ENCODE measurements around the gene UBE2O.
A peak's percentile ranks its signal among the peaks of the same experiment; 100 is the strongest.

The UBE2O gene

DNA sequence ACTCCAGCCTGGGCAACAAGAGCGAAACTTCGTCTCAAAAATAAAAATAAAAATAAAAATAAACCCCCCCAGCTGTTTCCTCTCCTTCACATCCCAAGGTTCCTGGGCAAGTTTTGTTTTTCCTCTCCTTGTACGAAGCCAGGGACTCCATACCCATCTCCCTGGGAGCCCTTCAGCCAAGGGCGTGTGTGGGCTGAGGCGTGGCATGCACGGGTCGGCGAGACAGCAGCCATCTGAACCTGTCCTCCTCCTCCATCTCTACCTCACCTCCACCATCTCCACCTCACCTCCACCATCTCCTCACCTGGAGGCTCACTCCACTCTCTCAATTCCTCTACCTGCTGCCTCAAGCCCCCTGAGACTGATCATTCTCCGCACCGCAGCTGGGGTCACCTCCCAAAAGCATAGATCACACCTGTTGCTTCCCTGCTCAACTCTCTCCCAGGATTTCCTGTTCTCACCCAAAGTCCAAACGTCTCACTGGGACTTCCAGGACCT is 31.3 kb upstream of the UBE2O start:
- DNase-seq, result no peak

DNA sequence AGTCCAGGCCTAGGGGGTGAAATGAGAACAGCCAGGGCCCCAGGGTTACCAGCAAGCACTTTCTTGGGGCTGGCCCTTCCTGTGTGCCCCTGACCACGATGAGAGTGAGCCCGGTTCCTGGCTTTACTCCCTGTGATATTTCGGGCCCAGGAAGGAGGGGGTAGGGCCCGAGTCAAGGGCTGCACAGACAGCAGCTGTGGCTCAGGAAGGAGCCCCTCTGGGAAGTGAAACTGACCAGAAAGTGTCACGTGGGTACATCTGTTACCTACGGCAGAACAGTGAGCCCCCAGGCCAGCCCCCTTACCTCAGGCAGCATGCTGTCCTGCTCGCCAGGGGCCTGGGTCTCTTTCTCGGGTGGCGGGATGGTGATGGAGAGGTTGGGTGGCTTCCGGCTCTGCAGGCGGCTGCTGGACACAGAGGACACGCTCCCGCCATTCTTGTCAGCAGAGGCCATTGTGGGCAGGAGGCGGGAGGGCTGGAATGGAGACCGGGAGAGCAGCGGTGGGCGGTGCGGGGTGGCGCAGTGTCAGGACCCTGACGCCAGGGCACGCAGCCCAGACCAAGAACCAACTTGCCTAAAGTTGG is 28.2 kb upstream of the UBE2O start:
- no peak for DNase-seq

DNA sequence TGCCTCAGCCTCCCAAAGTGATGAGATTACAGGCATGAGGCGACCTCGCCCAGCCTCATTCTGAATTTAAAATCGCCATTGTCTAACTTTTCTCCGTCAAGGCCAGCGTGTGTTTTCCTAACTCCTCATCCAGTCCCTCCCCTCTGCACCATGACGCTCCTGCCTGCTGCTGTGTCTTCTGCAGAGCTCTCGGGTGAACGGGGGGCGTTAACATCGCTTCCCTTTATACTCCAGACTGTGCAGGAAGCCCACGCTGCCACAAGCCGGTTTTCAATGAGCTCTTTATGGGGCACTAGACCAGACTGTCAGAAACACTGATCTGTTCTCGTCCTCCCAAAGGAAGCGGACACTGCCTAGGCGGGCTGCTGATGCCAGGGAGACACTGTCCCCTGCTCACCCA is 27.7 kb upstream of the UBE2O start:
- peak; percentile 31 for DNase-seq

DNA sequence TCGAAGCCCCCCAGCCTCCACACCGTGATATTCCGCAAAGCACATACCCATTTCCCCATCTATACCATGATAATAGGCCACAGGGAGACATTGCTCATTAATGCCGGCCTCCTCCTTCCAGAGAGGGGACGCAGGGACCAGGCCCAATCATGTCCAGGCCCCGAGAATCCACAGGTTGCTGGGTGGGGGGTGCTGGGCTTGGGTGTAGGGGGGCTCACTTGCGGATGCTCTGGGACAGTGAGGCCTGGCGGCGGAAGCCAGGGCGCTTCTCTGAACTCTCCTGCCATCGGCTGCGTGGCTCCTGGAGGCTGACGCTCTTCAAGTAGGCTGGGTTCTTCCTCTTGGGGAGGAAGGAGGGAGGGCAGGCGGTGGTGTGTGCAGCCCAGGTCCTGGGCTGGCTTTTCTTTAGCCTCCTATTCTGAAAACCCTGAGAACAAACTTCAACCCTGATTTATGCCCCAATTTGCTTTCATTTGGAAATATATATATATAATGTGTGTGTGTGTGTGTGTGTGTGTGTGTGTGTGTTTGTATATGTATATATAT is 26.6 kb upstream of the UBE2O start:
- DNase-seq, result no peak

DNA sequence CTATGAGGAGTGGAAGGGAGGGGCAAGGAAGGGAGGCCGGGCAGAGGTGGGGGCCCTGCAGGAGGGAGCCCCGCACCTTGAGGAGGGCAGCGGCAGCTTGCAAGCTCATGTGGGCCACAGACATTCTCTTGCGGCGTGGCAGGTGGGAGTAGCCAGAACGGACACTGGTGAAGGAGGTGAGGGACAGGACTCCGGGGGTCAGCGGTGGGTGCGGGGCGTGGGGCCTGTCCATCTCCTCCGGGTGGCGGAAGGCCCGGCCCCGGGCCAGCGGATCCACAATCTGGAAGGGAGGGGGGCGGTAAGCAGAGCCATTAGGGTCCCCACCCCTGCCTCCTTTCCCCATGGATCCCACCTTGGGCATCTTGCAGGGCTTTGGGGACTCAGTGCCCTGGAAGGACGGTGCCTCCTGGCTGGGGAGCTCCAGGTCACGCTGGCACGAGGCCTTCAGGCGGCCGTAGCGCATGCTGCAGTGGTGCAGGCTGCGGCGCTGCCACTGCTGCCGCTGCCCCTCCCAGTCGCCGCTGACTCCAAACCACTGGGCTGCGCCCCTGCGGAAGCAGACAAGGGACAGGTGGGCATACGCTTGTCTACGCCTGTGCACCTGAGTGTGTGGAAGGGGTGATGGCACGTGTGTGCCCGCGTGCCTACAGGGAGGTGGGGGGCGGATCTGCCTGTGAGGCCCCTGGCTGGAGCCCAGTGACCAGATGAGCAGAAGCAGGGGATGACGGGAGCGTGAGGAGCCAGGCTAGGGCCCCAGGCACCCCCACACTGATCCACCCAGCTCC is 26.0 kb upstream of the UBE2O start:
- no peak for DNase-seq

DNA sequence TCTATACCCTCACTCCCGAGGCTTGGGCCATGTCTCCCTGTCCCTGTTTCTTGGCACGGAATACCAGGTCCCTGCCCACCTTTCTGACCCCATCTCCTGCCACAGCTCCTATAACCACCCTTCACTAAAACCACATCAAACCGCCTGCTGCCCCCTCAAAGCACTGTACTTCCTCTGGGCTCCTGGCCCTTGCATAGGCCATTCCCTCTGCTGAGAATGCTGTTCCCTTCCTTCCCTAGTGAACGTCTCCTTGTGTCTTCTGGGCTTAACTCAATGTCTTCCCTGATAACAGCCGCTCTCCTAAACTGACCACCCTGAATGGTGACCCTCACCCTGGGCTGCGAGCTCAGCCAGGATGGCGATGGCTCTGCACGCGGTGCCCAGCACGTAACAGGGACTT is 25.1 kb upstream of the UBE2O start:
- DNase-seq, result no peak

DNA sequence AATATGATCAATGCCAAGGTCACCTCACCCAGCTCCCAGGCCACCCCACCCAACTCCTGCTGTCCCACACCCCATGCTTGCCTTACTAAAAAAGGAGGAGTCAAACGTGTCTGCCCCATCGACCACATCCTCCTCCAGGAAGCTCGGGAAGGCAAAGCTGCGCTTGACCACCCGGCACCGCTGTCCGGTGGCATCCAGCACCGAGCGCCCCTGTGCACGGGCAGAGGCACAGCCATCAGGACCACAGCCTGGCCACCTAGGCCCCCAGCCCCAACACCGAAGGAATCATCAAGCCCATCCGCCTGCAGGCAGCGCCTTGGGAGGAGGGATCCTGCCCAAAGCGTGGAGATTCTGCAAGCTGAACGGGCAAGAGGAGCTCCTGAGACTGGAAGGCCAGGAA is 24.6 kb upstream of the UBE2O start:
- no peak for DNase-seq

DNA sequence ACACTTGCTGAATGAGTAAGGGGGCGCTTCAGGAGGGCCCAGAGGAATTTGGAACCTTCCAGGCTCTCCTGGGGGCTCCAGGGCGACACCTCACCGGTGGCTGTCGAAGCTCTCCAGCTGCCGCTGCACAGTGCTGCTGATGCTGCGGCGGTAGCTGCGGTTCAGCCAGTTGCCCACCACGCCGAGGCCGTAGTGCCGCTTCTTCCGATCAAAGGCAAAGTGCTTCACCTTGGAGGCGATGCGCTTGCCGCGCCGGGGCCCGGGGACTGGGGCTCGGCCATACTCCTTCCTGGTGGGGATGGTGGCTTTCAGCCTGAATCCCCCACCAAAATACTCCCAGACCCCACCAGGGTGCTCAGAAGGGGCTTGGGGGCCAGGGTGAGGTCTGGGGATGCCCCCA is 23.8 kb upstream of the UBE2O start:
- DNase-seq, result no peak

DNA sequence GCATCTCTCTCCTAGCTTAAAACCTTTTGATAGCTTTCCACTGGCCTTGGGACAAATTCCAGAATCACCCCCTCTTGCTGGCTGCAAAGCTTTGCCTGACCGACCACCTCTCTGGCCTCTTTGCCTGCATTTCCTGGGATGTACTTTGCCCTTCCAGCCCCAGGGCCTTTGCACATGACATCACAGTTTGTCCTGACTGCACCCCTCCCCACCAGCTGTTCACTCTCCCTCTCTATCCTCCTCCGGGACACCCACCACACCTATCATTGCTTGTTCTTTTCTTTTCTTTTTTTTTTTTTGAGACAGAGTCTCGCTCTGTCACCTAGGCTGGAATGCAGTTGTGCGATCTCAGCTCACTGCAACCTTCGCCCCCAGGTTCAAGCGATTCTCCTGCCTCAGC is 22.4 kb upstream of the UBE2O start:
- DNase-seq, result no peak

DNA sequence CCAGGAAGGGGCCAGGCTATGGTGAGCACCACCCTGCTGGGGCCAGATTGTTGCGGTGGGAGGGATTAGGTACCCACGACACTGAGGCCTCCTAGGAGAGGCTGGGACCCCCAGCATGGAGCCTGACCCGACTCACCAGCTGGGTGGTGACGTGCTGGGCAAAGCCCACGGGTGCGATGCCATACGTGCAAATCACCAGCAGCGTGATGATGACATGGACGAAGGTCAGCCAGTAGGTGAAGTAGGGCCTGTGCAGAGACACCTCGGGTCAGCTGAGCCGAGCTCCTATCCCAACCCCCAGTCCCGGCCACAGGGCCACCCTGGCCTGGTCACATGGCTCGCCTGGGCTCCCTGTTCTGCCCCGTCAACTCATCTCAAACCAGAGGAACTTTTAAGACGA is 21.9 kb upstream of the UBE2O start:
- no peak for DNase-seq

DNA sequence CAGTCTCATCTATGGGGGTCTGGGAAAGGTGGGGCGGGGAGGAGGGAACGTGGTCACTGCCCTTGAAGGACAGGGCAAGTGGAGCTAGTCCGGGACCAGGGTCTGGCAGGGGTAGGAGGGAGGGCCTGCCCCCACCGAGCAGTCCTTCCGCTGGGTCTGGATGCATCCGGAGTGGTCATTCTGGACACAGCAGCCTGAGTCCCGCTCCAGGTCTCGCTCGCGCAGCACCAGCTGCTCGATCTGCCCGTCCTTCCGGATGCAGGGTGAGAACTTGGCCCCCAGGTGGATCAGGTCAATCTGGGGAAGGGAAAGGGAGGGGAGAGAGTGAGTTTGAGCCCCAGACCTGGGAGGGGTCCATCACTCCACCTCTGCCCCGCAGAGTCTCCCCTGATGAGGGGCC is 21.3 kb upstream of the UBE2O start:
- no peak for DNase-seq

DNA sequence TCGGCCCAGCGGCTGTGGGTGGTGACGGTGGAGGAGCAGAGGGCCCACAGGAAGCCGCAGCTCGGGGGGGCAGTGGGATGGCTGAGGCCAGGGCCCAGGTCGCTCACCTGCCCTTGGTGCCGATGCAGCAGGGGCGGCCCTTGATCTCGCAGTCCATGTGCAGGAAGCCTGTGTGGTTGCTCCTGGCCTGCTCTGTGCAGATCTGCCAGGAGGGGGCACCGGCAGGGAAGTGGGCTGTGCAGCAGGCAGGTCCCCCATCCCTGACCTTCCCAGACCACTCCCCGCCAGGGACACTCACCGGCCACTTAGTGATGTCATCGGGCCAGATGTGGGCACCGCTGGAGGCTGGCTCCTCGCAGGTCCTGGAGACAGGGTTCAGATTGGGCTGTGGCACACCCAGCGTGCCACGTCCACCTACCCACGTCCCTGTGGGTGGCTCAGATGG is 20.6 kb upstream of the UBE2O start:
- DNase-seq, result no peak

DNA sequence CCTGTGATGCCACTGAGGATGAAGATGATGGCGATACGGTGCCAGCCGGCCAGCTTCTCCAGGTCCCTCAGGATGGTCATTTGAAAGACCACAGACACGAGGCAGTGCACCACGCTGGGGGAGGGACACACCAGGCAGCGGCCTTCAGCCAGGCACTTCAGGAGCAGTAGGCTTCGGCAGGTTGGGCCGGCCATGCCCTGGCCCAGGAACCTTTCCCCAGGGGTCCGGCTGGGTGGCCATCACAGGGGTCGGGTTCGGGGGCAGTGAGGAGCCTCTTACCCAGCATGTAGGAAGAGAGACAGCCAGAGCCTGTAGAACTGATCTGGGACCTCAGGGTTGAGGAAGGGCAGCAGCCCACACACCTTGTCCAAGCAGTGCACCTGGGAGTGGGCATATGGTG is 19.8 kb upstream of the UBE2O start:
- DNase-seq, result no peak

DNA sequence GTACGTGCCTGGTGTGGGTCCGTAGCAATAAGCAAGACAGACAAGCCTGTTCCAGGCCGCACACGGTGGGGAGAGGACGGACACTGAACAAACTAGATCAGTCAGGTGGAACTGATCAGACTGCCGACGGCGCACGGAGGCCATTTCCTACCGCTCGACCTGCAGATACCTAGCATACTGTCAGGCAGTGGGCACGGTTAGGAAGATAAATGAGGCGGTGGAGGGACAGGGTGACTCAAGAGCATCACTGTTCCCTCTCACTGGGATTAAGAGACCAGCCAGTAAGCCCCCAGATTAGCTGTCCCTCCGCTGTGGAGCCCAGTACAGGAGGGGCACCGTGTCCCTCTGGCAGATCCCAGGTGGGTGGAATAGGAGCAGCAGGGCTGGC is 19.3 kb upstream of the UBE2O start:
- no peak for DNase-seq

DNA sequence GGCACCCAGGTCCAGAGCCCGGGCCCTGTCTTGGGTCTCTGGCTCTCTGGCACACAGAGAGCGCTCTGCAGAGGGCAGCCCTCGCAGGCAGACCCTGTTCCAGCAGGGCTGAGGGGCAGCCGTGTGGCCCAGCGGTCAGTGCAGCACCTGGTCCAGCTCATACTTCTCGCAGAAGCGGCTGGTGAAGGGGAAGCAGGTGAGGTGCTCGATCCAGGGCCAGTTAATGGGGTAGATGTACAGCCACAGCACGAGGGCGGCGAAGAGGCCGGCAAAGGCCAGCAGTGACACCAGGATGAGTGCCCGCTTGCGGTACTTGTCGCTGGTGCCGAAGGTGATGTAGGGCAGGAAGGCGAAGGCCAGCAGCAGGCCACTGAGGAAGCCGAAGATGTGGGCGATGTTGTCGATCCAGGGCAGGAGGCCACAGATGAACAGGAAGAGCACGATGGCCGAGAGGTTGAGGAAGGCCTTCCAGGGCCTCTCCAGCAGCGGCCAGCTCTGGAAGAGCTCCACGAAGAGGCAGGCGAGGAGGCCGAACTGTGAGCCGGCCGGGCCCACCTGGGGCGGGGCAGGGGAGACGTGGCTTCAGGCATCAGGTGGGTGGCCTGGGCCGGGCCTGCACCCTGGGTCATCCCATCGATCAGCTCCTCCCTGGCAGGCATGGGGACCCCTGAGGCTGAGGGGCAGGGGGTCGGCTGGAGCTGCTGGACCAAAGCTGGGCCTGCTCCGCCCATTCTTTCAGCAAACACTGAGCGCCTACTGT is 18.7 kb upstream of the UBE2O start:
- no peak for DNase-seq

DNA sequence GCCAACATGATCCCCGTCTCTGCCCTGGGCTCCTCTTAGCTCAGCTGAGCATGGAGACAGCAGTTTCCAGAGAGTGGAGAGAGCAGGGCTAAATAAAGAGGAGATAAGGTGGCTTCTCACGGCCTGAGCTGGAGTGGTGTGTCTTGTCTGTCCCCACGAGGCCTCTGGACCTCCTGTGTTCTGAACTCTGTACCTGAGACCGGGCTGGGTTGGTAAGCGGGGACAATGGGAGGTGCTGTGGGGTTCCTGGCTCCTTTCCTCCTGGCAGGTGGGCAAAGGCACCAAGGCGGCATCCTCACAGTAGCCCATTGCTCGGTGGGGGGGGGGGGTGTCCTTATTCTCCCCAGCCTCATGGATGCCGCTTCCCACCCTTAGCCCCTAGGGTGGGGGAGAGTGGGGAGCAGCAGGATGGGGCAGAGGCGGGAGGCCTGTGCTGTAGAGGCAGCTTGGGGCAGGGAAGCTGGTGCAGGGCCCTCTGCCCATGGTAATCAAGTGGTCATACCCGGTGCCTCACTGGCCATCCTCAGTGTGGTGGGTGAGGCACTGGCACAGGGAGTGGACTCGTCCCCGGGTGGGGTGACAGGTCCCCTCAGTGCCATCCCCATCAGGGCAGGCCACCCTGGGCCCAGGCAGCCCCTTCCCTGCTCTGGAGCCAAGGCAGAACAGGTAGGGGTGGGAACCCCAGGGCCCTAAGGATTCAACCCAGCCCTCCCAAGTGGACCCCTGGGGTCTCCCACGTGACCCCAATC is 17.2 kb upstream of the UBE2O start:
- DNase-seq, result no peak

DNA sequence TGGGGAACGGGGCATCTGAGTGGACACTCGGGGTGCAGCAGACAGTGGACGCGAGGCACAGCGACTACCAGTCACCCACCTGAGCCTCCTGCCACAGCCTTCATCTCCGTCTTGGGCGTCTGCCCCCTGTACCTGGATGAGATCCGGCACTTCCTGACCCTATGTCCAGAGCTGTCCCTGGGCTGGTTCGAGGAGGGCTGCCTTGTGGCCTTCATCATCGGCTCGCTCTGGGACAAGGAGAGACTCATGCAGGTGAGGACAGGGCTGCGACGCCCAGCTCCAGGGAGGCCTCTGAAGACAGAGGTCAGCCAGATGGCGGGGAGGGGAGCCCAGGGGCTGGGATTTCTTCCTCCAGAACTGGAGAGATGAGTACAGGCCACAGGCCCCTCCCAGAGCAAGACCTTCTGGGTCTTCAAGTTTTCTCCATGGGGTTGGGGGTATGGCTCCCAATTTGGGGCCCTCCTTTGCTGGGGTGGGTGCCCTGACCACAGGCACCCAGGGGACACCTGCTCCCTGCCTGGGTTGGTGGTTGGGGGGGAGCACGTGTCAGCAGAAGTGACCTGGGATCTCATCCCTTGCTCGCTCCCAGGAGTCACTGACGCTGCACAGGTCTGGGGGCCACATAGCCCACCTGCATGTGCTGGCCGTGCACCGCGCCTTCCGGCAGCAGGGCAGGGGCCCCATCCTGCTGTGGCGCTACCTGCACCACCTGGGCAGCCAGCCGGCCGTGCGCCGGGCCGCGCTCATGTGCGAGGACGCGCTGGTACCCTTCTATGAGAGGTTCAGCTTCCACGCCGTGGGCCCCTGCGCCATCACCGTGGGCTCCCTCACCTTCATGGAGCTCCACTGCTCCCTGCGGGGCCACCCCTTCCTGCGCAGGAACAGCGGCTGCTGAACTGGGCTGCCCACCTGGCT is 16.4 kb upstream of the UBE2O start:
- DNase-seq, result no peak

DNA sequence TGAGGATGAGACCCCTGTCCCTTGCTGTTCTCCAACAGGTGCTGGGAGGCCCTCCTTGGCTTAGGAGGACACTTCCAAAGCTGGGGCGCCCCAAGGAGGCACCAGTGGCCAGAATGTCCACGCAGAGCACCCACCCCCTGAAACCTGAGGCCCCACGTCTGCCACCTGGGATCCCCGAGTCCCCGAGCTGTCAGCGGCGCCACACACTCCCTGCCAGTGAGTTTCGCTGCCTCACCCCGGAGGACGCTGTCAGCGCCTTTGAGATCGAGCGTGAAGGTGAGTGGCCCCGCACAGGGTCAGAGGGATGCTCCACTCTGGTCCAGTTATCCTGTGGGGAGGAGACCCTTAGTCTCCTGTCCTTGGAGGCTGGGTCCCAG is 15.7 kb upstream of the UBE2O start:
- no peak for DNase-seq

DNA sequence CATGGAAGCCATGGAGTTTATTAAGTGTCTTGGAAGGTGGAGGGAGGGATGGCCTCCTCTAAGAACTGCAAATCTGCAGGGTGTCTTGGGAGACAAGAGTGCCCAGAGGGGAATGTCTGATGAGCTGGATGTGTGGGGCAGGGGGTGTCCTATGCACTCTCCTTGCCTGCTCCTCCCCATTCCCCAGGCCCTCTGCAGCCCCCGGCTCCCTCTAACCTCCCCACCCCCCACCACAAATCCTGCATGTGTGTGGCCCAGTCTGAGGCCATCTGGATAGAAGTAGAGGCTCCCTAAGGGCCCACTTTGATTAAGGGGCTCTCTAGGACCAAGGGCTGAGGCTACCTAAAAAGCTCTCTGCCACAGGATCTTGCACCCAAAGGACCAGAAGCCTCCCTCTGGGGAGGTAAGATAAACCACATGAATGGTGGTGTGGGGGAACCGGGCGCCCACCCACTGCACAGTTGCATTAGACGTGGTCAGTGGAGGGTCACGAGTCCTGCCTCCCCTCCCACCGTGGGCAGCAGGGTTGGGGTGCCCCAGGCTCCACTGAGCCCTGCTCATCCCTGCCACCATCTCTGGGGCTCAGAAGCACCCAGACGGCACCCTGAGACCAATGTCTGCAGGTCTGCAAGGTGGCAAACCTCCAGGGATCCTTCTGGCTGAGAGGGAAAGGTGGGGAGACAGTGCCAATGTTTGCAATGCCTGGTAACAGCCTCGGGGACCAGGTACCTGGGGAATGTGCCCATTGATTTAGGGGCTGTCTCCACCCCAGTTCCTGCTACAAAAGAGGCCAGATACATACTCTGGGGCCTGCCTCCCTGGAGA is 15.1 kb upstream of the UBE2O start:
- no peak for DNase-seq

DNA sequence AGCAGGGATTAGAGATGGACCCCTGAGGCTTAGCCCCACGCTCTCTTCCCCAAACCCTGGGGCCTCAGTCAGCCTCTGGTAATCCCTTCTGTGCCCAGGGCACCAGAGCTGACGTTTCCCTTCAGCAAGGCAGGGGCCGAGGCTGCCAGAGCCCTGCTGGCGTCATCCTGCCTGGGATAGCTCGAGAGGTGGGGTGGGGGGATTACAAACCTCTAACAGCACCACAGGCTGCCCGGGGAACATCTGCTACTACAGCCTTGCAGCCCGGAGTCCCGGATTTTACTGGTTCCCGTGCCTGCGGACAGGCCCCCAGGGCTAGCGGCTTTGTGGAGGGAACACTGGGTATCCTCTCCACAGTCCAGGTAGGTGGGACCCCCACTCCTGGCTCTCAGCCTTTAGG is 14.4 kb upstream of the UBE2O start, which contains the start of gene AANAT:
Gene AANAT, plus strand, starts transcription at position 238 of the 400 bp plus-strand sequence. CDS start 1,144 bp downstream, outside the sequence.
- DNase-seq, result no peak

DNA sequence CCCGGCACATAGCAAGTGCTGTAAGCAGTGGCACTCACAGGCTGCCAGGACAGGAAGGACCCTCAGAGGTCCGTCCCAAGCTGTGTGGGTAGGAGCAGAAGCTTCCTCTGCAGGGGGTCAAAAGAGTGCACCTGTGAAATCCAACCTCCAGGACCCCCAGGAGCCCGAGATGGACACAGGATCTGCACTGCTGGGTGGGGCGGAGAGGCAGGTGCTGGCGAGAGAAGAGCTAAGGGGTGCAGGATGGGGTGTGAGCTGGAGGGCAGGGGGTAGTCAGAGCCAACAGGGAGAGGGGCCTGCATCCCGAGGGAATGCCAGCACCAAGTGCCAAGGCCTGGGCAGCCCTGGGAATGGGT is 13.8 kb upstream of the UBE2O start:
- DNase-seq, result no peak
